ENCODE data around the gene XYLT1.

The XYLT1 gene

GRCh38 chr16:17471719-17472461 is 1.1 kb upstream of the XYLT1 start:
- no peak for TF ChIP-seq CTCF (IDR thresholded peaks at IDR 0.05; ENCODE audit: low read depth, low read length)
- no peak for TF ChIP-seq EZH2phosphoT487 (IDR thresholded peaks at IDR 0.05; ENCODE audit: low read depth)
- no peaks in the 10 kb centered on the region for H3K79me2 ChIP-seq (ENCODE audit: low read length)
- H3K4me3 ChIP-seq (ENCODE audit: low read length): no peak overlapping the region
- peaks cover 42% of the 10 kb centered on the region for H3K4me1 ChIP-seq (ENCODE audit: low read length)
- H4K20me1 ChIP-seq (ENCODE audit: insufficient read depth, low read length): peaks cover 21% of the 10 kb centered on the region; the same call in 1 of the 2 replicates
- no peak overlapping the region for H3K27ac ChIP-seq (ENCODE audit: low read length)
- H3K4me2 ChIP-seq (ENCODE audit: low read length): no peak overlapping the region; the same call in 1 of the 2 replicates
- H3K9ac ChIP-seq (ENCODE audit: low read length): no peak overlapping the region
- no peak overlapping the region for H2AFZ ChIP-seq (ENCODE audit: low read depth, low read length)
- H3K36me3 ChIP-seq (replicated peaks; ENCODE audit: low read depth, low read length): no peaks in the 10 kb centered on the region
- H3K27me3 ChIP-seq (ENCODE audit: low read depth, low read length): peaks cover 31% of the 10 kb centered on the region
- no peaks in the 10 kb centered on the region for H3K9me3 ChIP-seq (ENCODE audit: insufficient read depth, low read length)

GRCh38 chr16:17470182-17470907 is 415 bp downstream of the XYLT1 start:
- Histone ChIP-seq H3K4me2 (ENCODE audit: low read length) (peak overlapping the region; percentile 72), H3K4me1 (ENCODE audit: low read length) (peaks cover 27% of the 10 kb centered on the region), H3K79me2 (ENCODE audit: low read length) (no peaks in the 10 kb centered on the region)

GRCh38 chr16:17469741-17470181 is 999 bp downstream of the XYLT1 start:
- Histone ChIP-seq H3K4me1 (ENCODE audit: low read length) (peaks cover 21% of the 10 kb centered on the region), H3K36me3 (replicated peaks; ENCODE audit: low read depth, low read length) (no peaks in the 10 kb centered on the region), H3K27me3 (ENCODE audit: low read depth, low read length) (peaks cover 31% of the 10 kb centered on the region), H3K9me3 (ENCODE audit: insufficient read depth, low read length) (no peaks in the 10 kb centered on the region), H3K79me2 (ENCODE audit: low read length) (no peaks in the 10 kb centered on the region), H3K4me2 (ENCODE audit: low read length) (peak overlapping the region; percentile 72), H3K4me3 (ENCODE audit: low read length) (peak overlapping the region; percentile 91), H2AFZ (ENCODE audit: low read depth, low read length) (no peak overlapping the region), H3K27ac (ENCODE audit: low read length) (no peak overlapping the region), H4K20me1 (ENCODE audit: insufficient read depth, low read length) (peaks cover 21% of the 10 kb centered on the region; the same call in 1 of the 2 replicates), H3K9ac (ENCODE audit: low read length) (peak overlapping the region; percentile 44)
- TF ChIP-seq EZH2phosphoT487 (IDR thresholded peaks at IDR 0.05; ENCODE audit: low read depth): no peak
- no peak for TF ChIP-seq CTCF (IDR thresholded peaks at IDR 0.05; ENCODE audit: low read depth, low read length)

More at GRCh38 chr16:17470182-17470907, 415 bp downstream of the XYLT1 start:
- H3K27ac ChIP-seq (ENCODE audit: low read length): no peak overlapping the region
- H3K27me3 ChIP-seq (ENCODE audit: low read depth, low read length): peaks cover 31% of the 10 kb centered on the region
- no peak overlapping the region for H2AFZ ChIP-seq (ENCODE audit: low read depth, low read length)
- peak overlapping the region; percentile 91 for H3K4me3 ChIP-seq (ENCODE audit: low read length)
- H3K9ac ChIP-seq (ENCODE audit: low read length): peak overlapping the region; percentile 44
- H4K20me1 ChIP-seq (ENCODE audit: insufficient read depth, low read length): peaks cover 21% of the 10 kb centered on the region; the same call in 1 of the 2 replicates
- TF ChIP-seq EZH2phosphoT487 (IDR thresholded peaks at IDR 0.05; ENCODE audit: low read depth): no peak
- no peak for TF ChIP-seq CTCF (IDR thresholded peaks at IDR 0.05; ENCODE audit: low read depth, low read length)
- H3K9me3 ChIP-seq (ENCODE audit: insufficient read depth, low read length): no peaks in the 10 kb centered on the region
- no peaks in the 10 kb centered on the region for H3K36me3 ChIP-seq (replicated peaks; ENCODE audit: low read depth, low read length)

Data from OCI-LY3 (cell line).